ENCODE results near the gene NMNAT2. TPM values are rescaled to one million over a fixed set of nuclear protein-coding genes. Genes with fewer than 3 reads are reported as not detected.

The NMNAT2 gene
- total and polyA plus RNA-seq, 3 experiments from 2014 or later: not detected

- no peak overlapping the region for H3K4me3 ChIP-seq (ENCODE audit: low read length)
- no peaks in the 10 kb centered on the region for H3K9me3 ChIP-seq (ENCODE audit: low read length)
- no peaks in the 10 kb centered on the region for H3K4me1 ChIP-seq (ENCODE audit: insufficient read depth, low read length)
- POLR2A ChIA-PET: no interaction called here
- no peaks in the 10 kb centered on the region for H3K27me3 ChIP-seq (ENCODE audit: insufficient read depth, low read length, poor library complexity, severe bottlenecking)
- H3K27ac Mint-ChIP-seq: no peak overlapping the region
- peaks cover 0 to 1% (median 0%) of the 10 kb centered on the region in 5 donors for H3K9me3 Mint-ChIP-seq
- H3K36me3 ChIP-seq (ENCODE audit: insufficient read depth, low read length): no peaks in the 10 kb centered on the region
- CTCF ChIA-PET: no interaction called here
- DNase-seq: no peak
- peaks cover 17 to 56% of the 10 kb centered on the region in 2 donors for H3K27me3 Mint-ChIP-seq
- H3K27ac ChIP-seq (ENCODE audit: low read depth, low read length): no peak overlapping the region
- no peak overlapping the region for H3K4me3 Mint-ChIP-seq
- H3K4me1 Mint-ChIP-seq: no peaks in the 10 kb centered on the region
- H3K36me3 Mint-ChIP-seq: no peaks in the 10 kb centered on the region
Observed at GRCh38 chr1:183328371-183328770, 89.8 kb downstream of the NMNAT2 start.

- Mint-ChIP-seq H3K27me3 (peaks cover 15 to 51% of the 10 kb centered on the region in 2 donors), H3K36me3 (no peaks in the 10 kb centered on the region), H3K9me3 (peaks cover 0 to 1% (median 0%) of the 10 kb centered on the region in 5 donors), H3K4me3 (no peak overlapping the region), H3K4me1 (no peaks in the 10 kb centered on the region), H3K27ac (peak overlapping the region in 1 of 8 donors; percentile 36)
- Histone ChIP-seq H3K4me1 (ENCODE audit: insufficient read depth, low read length) (no peaks in the 10 kb centered on the region), H3K36me3 (ENCODE audit: insufficient read depth, low read length) (no peaks in the 10 kb centered on the region), H3K4me3 (ENCODE audit: low read length) (no peak overlapping the region), H3K27me3 (ENCODE audit: insufficient read depth, low read length, poor library complexity, severe bottlenecking) (no peaks in the 10 kb centered on the region), H3K27ac (ENCODE audit: low read depth, low read length) (no peak overlapping the region), H3K9me3 (ENCODE audit: low read length) (no peaks in the 10 kb centered on the region)
- DNase-seq: no peak
- ChIA-PET CTCF (no interaction called here), POLR2A (no interaction called here)
Observed at GRCh38 chr1:183327434-183328290, 90.5 kb downstream of the NMNAT2 start.

DNA sequence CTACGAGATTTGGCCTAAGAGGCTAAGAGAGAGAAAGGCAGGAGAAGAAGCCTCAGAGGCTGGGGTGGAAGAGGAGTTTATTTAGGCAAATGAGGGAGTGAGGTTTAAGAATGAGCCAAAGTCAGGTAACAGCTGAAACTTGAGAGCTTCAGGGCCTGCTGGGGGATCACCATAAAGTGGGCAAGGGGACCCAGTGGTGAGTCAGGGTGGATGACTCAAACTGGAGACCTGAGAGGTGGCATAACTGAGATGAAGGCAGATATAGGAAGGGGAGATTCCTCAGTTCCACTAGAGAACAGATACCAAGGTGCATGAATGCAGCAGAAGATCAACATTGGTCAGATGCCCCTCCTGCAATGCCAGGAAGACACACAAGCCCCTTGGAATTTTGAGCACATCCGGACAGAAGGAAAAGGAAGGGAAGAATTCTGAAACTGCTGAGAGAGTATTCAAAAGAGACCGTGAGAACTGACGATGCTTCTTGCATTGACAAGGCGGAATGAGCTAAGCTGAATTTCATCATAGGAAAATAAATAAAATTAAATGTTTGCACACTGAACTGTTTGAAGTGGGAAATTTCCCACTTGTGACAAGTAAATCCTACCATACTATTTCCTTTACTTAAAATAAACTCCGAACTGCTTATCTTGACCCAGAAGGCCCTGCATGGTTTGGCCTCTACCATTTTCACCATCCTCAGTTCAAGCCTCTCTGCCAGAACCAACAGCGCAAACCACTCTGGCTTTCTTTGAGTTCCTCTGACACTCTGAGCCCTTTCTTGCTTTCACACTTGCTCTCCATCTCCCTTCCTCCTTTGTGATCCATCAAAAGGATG, 94.1 kb downstream of the NMNAT2 start:
- POLR2A ChIA-PET: no interaction called here
- no peaks in the 10 kb centered on the region for H3K9me3 ChIP-seq (ENCODE audit: low read length)
- no peaks in the 10 kb centered on the region for H3K36me3 Mint-ChIP-seq
- no peaks in the 10 kb centered on the region for H3K4me1 Mint-ChIP-seq
- no peaks in the 10 kb centered on the region for H3K27me3 ChIP-seq (ENCODE audit: insufficient read depth, low read length, poor library complexity, severe bottlenecking)
- peaks cover 0 to 1% (median 0%) of the 10 kb centered on the region in 5 donors for H3K9me3 Mint-ChIP-seq
- H3K36me3 ChIP-seq (ENCODE audit: insufficient read depth, low read length): no peaks in the 10 kb centered on the region
- peaks cover 18 to 45% of the 10 kb centered on the region in 2 donors for H3K27me3 Mint-ChIP-seq
- CTCF ChIA-PET: no interaction called here
- no peak overlapping the region for H3K27ac ChIP-seq (ENCODE audit: low read depth, low read length)
- DNase-seq: no peak
- H3K4me3 Mint-ChIP-seq: no peak overlapping the region
- H3K27ac Mint-ChIP-seq: peak overlapping the region in 1 of 8 donors; percentile 44
- H3K4me3 ChIP-seq (ENCODE audit: low read length): no peak overlapping the region
- no peaks in the 10 kb centered on the region for H3K4me1 ChIP-seq (ENCODE audit: insufficient read depth, low read length)

DNA sequence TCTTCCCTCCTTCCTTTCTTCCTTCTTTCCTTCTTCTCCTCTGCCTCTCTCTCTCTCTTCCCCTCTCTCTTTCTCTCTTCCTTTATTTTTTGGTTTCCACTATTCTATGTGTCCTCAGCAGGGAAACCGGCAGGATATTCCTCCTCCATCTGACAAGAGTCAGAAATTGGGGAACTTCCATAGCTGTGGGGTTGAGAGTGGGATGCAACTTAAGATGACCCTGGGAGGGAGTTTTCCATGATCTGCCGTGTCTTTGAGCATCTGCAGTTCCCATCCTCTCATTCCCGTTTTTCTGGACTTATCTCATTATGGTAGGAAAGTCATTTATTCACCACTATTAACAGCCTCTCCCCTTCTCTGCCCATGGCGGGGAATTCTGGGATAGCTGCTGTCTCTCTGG, 98.6 kb downstream of the NMNAT2 start:
- H3K27ac Mint-ChIP-seq: no peak overlapping the region
- no peaks in the 10 kb centered on the region for H3K9me3 ChIP-seq (ENCODE audit: low read length)

GRCh38 chr1:183319051-183319450, 99.1 kb downstream of the NMNAT2 start:
- Mint-ChIP-seq H3K36me3 (no peaks in the 10 kb centered on the region), H3K4me3 (no peak overlapping the region), H3K27ac (no peak overlapping the region), H3K9me3 (no peaks in the 10 kb centered on the region), H3K27me3 (peaks cover 13 to 38% of the 10 kb centered on the region in 2 donors), H3K4me1 (no peaks in the 10 kb centered on the region)
- no peaks in the 10 kb centered on the region for H3K36me3 ChIP-seq (ENCODE audit: insufficient read depth, low read length)
- H3K27ac ChIP-seq (ENCODE audit: low read depth, low read length): no peak overlapping the region
- H3K27me3 ChIP-seq (ENCODE audit: insufficient read depth, low read length, poor library complexity, severe bottlenecking): no peaks in the 10 kb centered on the region
- H3K9me3 ChIP-seq (ENCODE audit: low read length): no peaks in the 10 kb centered on the region
- no peaks in the 10 kb centered on the region for H3K4me1 ChIP-seq (ENCODE audit: insufficient read depth, low read length)
- H3K4me3 ChIP-seq (ENCODE audit: low read length): no peak overlapping the region
- DNase-seq: no peak
- ChIA-PET CTCF (no interaction called here), POLR2A (interaction anchor here (0.7 kb wide), 1 partner anchor 10 kb away, joined by 3 read pairs; no protein-coding TSS in a partner anchor)

More for the DNA sequence above, 98.6 kb downstream of the NMNAT2 start:
- Histone ChIP-seq H3K4me1 (ENCODE audit: insufficient read depth, low read length) (no peaks in the 10 kb centered on the region), H3K27me3 (ENCODE audit: insufficient read depth, low read length, poor library complexity, severe bottlenecking) (no peaks in the 10 kb centered on the region), H3K27ac (ENCODE audit: low read depth, low read length) (no peak overlapping the region), H3K4me3 (ENCODE audit: low read length) (no peak overlapping the region), H3K36me3 (ENCODE audit: insufficient read depth, low read length) (no peaks in the 10 kb centered on the region)
- no peak overlapping the region for H3K4me3 Mint-ChIP-seq
- peaks cover 13 to 35% of the 10 kb centered on the region in 2 donors for H3K27me3 Mint-ChIP-seq
- H3K36me3 Mint-ChIP-seq: no peaks in the 10 kb centered on the region
- H3K9me3 Mint-ChIP-seq: no peaks in the 10 kb centered on the region
- POLR2A ChIA-PET: interaction anchor here (0.7 kb wide), 1 partner anchor 10 kb away, joined by 3 read pairs; no protein-coding TSS in a partner anchor
- H3K4me1 Mint-ChIP-seq: no peaks in the 10 kb centered on the region
- CTCF ChIA-PET: no interaction called here
- no peak for DNase-seq

- Histone ChIP-seq H3K36me3 (ENCODE audit: insufficient read depth, low read length) (no peaks in the 10 kb centered on the region), H3K4me3 (ENCODE audit: low read length) (no peak overlapping the region), H3K9me3 (ENCODE audit: low read length) (no peaks in the 10 kb centered on the region), H3K27ac (ENCODE audit: low read depth, low read length) (no peak overlapping the region), H3K4me1 (ENCODE audit: insufficient read depth, low read length) (no peaks in the 10 kb centered on the region), H3K27me3 (ENCODE audit: insufficient read depth, low read length, poor library complexity, severe bottlenecking) (no peaks in the 10 kb centered on the region)
- Mint-ChIP-seq H3K4me3 (no peak overlapping the region), H3K4me1 (no peaks in the 10 kb centered on the region), H3K27me3 (peaks cover 13 to 36% of the 10 kb centered on the region in 2 donors), H3K9me3 (no peaks in the 10 kb centered on the region), H3K27ac (no peak overlapping the region), H3K36me3 (no peaks in the 10 kb centered on the region)
- POLR2A ChIA-PET: no interaction called here
- CTCF ChIA-PET: no interaction called here
- no peak for DNase-seq
Observed at GRCh38 chr1:183318433-183318832, 99.7 kb downstream of the NMNAT2 start.

- POLR2A ChIA-PET: no interaction called here
- Histone ChIP-seq H3K27ac (ENCODE audit: low read depth, low read length) (no peak overlapping the region), H3K27me3 (ENCODE audit: insufficient read depth, low read length, poor library complexity, severe bottlenecking) (no peaks in the 10 kb centered on the region), H3K4me1 (ENCODE audit: insufficient read depth, low read length) (no peaks in the 10 kb centered on the region), H3K4me3 (ENCODE audit: low read length) (no peak overlapping the region), H3K9me3 (ENCODE audit: low read length) (no peaks in the 10 kb centered on the region), H3K36me3 (ENCODE audit: insufficient read depth, low read length) (no peaks in the 10 kb centered on the region)
- Mint-ChIP-seq H3K27ac (no peak overlapping the region), H3K9me3 (no peaks in the 10 kb centered on the region), H3K36me3 (no peaks in the 10 kb centered on the region), H3K4me3 (no peak overlapping the region), H3K27me3 (peaks cover 9 to 29% of the 10 kb centered on the region in 2 donors), H3K4me1 (no peaks in the 10 kb centered on the region)
- no peak for DNase-seq
- CTCF ChIA-PET: no interaction called here
Observed at GRCh38 chr1:183315991-183316758, 102.0 kb downstream of the NMNAT2 start.

All from CD8-positive, alpha-beta memory T cell (primary cell).